ENCODE data around the gene SLCO4A1.

The SLCO4A1 gene

DNA sequence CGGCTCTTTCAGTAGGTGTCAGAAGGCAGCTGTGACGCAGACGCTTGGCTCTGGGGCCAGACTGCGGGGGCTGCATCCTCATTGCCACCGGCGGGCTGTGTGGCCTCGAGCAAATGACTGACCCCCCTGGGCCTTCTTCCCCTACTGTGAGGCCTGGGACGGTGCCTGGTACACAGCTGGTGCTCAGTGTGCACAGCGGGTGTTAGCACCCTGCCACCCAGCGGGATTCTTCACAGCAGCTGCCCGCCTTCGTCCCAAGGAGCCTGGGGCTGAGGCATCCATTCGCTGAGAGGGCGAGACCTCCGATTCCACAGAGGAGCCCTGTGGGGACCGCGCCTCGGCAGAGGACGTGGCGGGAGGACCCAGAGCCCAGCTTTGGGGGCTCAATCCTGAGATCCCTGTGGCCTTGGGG, 10.6 kb downstream of the SLCO4A1 start:
- no peak for DNase-seq

DNA sequence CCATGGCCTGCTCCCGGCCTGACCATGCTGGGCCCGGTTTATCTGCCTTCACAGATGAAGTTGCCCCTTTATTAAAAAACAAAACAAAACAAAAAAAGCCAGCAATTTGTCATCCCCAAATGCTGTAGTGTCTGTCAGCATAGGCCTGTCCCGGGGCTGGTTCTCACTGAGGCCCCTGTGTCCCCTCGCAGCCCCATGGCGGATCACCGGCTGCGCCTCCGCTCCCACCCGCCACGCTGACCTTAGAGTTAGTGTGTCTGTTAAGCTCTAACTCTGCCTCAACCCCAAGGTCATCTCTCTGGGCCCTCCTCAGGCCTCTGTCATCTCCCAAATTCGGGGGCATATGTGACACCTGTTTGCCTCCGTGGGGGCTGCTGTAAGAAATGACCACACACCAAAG, 11.1 kb downstream of the SLCO4A1 start:
- DNase-seq, result no peak

DNA sequence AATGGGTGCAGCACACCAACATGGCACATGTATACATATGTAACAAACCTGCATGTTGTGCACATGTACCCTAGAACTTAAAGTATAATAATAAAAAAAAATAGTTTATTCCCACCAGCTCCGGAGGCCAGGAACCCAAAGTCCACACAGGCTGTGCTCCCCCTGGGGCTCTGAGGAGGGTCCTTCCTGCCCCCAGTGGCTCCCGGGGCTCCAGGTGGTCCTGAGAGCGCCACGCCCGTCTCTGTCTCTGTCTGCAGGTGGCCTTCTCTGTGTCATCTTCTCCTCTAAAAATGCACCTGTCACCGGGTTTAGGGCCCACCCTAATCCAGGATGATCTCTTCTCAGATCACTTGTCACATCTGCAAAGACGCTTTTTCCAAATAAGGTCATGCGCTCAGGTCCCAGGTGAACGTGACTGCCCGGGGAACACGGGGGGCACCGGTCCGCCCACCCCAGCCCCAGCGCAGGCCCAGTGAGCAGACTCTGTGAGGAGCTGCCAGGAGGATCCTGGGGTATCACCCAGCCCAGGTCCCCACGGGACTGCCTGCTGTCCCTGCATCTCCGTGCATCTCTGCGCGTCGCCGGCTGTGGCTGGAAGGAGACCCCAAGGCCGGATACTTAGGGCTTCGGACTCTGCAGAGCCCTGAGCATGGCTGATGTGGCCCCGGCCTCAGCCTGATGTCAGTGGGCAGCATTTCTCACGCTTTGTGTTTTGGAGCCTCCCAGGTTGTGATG, 11.8 kb downstream of the SLCO4A1 start:
- no peak for DNase-seq

DNA sequence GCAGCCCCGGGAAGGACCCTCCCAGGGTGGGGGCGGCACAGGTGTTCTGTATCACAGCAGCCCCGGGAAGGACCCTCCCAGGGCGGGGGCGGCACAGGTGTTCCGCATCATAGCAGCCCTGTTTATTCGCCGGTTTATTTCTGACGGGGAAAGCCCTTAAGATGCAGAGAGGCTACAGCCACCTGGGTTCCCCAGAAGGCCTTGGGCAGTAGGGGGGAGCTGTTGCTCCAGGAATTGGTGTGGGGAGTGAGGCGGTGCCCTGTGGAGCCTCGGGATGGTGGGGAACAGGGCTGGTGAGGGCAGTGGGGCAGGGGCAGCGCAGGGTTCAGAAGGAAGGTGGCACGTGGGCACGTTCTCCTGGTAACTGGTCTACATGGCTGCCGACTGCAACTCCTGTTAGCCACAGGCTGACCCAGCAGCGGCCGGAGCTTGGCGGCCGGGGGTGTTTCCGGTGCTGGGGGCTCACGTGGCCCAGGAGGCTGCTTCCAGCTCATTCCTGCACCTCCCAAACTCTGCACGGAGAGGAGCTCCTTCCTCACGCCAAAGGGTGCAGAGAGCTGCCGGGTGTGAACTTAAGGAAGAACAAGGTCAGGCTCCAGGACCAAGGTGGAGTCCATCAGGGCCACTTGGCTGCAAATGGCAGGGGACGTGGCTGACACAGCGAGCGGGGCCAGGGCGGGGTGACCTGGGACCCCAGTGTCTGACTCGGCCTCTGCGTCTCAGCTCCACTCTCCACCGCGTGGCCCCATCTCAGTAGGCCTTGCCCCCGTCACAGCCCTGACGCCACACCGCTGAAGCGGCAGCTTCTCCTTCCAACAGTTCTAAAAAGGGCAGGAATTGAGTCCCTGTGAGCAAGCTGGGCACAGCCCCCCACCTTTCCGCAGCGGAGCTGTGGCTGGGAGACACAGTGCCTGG, 13.2 kb downstream of the SLCO4A1 start:
- no peak for DNase-seq

DNA sequence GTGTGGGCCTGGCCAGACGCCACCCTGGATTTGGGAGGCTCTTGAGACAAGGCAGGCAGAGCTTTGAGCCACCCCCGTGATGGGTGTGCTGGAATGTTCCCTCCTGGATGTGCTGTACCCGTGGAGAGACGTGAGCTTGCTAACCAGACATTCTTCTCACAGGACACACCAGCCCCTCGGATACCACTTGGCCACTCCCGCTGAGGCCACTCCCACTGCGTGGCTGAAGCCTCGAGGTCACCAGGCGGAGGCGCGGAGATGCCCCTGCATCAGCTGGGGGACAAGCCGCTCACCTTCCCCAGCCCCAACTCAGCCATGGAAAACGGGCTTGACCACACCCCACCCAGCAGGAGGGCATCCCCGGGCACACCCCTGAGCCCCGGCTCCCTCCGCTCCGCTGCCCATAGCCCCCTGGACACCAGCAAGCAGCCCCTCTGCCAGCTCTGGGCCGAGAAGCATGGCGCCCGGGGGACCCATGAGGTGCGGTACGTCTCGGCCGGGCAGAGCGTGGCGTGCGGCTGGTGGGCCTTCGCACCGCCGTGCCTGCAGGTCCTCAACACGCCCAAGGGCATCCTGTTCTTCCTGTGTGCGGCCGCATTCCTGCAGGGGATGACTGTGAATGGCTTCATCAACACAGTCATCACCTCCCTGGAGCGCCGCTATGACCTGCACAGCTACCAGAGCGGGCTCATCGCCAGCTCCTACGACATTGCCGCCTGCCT, 14.1 kb downstream of the SLCO4A1 start:
- DNase-seq, result no peak

DNA sequence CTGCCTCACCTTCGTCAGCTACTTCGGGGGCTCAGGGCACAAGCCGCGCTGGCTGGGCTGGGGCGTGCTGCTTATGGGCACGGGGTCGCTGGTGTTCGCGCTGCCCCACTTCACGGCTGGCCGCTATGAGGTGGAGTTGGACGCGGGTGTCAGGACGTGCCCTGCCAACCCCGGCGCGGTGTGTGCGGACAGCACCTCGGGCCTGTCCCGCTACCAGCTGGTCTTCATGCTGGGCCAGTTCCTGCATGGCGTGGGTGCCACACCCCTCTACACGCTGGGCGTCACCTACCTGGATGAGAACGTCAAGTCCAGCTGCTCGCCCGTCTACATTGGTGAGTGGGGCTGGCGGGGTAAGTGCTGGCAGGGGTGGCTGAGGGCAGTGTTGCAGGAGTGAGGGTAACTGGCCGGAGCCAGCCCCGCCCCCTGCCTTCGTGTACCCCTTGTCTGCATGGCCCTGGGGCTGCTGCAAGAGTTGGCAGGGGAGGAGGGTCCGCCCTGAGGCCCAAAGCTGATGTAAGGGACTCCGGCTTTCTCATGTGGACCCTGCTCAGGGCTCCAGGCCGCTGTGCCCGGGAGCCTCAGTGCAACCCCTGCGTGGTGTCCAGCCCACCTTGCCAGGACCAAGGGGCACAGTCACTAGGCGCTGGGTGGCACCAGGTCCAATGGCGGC, 14.8 kb downstream of the SLCO4A1 start:
- DNase-seq, result no peak

DNA sequence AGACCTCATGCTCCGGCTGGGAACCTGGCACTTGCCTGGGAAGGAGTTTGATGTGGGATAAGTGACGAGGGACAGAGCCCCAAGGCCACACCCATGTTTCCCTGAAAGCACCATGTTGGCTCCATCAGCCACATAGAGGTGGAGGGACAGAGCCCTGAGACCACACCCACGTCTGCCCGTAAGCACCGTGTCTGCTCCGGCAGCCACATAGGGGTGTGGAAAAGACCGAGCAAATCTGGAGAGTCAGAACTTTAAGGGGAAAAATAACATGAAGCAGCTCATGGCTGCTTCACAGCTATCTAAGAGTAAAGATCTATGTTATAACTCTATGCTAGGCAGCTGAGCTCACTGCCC, 15.3 kb downstream of the SLCO4A1 start:
- DNase-seq, result no peak

DNA sequence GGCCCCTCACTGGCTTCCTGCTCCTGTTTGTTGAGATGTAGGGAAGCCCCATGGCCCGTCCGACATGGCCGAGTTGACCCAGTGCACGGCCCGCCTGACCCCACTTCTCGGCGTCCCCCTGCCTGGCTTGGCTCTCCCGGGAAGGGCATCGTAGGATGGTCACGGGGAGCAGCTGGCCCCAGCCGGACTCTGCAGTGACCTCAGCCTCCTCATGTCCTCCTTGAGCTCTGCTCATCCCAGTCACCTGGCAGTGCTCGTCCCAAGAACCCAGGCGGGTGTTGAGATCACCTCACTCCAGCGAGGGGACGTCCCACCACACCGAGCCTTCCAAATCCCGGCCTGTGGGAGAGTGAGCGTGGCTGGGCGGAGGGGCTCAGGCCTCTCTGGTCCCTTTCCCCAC, 15.7 kb downstream of the SLCO4A1 start:
- DNase-seq, result no peak

DNA sequence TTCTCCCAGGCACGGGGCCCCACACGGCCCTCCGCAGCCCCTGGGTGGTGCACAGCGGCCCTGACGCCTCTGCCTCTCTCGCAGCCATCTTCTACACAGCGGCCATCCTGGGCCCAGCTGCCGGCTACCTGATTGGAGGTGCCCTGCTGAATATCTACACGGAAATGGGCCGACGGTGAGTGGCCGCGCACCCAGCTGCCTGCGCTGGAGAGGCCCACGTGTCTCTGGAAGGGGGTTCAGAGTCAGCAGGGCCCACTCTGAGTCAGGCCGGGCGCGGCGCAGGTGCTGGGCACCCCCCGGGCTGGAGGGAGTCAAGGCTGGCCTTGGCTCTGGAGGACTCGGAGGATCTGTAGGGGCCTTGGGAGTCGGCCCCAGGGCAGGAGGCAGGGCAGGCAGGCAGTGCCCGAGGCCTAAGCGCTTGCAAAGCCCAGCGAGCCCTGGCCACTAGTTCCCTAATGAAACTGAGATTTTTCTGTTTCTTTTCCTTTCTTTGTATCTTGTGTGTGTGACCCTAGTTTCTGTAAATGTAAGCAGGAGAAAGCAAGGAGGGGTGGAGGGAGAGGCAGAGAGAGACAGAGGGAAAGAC, 16.4 kb downstream of the SLCO4A1 start:
- DNase-seq, result no peak

DNA sequence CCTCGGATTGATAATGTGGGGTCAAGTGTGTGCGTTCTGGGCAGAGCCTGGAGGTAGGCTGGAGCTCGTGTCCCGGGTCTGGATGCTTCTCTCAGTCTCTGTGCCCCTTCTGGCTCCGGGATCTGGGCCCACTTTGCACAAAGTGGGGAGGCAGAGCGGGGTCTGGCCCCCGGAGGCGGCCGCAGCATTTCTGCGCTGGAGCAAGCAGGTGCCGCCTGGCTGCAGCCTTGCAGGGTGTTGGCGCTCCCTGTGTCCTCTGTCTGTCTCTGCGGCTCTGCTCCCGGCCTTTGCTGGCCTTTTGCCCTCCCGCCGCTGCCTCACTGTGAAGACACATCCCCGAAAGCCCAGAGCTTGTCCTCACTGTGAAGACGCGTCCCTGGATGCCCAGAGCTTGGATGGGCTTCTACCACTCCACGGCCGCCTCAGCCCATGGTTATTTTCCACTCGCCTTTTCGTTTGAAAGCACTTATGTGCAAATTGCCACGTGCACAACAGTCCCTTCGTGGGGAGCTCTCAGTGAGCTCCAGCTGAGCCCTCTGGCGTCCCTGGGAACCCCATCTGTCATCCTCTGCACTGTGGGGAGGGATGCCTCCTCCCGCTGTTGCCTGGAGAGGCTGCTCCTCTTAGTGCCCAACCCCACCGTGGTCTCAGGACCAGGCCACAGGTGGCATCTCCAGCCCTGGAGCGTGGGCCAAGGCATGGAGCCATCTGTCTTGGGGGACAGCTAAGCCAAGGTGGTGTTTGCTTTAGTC, 17.4 kb downstream of the SLCO4A1 start:
- DNase-seq, result no peak

DNA sequence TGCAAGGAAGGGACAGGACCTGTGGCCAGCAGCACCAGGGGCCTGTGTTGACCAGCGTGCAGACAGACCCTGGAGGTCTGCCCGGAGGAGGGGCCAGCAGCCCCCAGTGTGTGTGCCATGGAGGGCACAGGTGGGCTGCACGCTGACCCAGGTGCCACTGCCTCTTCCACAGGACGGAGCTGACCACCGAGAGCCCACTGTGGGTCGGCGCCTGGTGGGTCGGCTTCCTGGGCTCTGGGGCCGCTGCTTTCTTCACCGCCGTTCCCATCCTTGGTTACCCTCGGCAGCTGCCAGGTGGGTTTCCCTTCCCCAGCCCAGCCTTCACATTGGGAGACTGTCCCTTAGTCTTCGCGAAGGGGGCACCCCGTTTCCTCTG, 17.9 kb downstream of the SLCO4A1 start:
- no peak for DNase-seq

DNA sequence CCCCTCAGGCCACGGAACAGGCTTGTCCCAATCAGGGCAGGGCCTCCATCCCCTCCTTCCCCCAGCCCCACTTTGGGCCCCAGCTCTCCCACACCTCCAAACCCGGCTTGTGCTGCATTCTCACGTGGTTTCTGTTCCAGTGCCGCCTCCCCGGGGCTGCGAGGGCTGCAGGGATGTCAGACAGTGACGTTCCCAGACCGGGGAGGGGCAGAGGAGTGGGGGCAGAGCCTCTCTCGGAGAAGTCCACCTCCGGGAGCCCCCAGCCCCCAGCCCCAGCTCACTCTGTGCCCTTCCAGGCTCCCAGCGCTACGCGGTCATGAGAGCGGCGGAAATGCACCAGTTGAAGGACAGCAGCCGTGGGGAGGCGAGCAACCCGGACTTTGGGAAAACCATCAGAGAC, 18.5 kb downstream of the SLCO4A1 start:
- DNase-seq, result no peak

DNA sequence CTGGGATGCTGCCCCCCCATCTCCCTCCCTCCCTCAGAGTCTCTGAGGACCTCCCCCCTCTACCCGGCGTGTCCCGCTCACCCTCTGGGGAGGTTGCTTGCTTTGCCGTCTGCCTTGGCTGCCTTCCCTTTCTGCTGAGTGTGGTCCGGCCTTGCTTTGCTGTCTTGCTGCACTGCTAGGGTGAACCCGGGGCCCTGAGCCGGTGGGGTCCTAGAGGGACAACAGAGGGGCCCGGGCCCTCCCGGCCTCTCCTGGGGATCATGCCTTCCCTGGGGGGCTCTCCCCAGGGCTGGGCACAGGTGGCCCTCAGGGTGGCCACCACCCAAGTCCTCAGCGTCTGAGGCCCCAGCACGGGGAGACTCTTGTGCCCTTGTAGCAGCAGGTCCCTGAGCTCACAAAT, 19.3 kb downstream of the SLCO4A1 start:
- DNase-seq, result no peak

DNA sequence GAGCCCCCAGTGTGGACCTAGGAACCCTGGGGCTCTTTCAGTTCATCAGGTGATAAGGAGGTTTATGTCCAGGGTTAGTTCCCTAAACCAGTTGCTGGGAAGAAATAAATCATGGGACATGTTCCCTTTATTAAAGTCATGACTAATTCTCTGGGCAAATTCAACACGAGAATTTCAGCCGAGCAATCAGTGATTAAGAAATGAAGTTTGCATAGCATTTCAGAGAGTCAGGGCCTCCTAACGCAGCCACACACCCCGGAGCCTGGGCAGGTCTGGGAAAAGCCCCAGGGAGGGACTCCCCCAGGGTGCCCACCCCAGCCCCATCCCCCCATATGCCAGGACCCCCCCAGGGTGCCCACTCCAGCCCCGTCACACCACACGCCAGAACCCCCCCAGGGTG, 20.1 kb downstream of the SLCO4A1 start:
- DNase-seq, result no peak

DNA sequence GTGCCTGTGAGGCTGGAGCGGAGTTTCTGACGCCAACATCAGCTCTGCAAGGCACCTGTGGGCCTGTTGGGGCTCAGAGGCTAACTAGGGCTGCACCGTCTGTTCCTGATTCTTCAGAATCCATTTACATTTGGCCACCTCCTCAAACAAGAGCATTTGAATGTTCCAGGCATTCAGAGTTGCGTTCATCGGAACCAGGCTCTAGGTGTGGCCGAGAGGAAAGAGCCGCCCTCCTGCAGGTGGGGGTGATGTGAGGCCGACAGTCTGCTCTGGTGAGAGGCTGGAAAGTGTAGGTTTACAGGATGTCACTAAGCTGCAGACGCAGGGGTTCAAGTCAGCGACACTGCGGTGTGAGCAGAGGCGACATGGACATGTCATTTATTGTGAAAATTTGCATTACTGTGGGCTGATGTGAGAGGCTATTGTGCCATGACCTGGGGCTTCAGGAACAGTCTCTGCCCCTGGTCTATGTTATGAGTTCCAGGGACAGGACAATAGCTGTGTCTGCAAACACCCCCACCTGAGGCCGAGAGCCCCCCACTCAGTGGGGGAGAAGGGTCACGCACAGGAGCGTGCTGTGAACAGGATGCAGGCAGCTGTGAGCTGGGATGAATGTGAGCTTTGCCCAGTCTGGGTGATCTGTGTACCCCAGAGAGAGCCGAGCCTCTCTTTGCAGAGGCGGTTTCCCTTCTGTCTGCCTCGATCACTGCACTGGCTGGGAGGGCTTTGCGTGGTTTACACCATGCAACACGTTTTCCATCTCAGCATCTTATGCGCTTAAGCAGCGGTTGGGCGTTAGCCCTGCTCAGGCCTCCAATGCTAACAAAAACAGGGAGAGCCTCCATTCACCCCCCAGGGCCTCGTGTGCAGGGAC, 21.1 kb downstream of the SLCO4A1 start:
- no peak for DNase-seq

DNA sequence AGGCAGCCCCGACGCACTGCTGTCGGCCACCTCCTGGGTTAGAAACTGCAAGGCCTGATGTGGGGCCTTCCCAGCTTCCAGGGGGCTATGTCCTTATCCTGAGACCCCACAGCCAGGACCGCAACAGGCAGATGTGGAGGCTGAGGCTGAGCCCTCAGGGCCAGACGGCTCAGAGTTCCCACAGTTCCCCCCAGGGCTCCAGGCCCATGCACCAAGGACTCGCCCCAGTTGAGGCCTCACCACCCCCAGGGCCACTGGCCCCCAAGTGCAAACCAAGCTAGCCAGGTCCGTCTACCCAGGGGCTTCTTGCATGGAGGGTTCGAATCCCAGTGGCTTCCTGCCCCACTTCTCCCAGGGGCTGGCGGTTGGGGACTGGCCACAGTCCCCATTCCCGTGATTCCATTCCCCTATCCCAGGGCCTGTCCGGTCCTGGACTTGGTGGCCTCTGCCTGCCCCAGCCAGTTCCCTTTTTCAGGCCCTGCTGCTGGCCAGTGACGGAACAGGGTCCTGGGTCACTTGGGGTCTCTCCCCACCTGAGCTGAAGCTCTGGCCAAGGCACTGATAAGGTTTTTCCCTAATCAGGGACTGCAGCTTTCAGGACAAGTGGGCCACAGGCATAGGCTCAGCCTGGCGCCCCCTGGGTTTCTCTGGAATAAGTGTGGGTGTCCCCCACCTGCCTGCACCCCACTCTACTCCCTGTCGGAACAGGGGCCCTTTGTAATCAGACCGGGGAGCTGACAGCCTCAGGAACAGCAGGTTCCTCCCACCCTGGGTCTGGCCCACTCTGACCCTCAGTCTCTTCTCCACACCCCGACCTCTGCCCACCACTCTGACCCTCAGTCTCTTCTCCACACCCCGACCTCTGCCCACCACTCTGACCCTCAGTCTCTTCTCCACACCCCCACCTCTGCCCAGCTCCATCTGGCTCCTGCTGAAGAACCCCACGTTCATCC, 22.0 kb downstream of the SLCO4A1 start:
- no peak for DNase-seq

DNA sequence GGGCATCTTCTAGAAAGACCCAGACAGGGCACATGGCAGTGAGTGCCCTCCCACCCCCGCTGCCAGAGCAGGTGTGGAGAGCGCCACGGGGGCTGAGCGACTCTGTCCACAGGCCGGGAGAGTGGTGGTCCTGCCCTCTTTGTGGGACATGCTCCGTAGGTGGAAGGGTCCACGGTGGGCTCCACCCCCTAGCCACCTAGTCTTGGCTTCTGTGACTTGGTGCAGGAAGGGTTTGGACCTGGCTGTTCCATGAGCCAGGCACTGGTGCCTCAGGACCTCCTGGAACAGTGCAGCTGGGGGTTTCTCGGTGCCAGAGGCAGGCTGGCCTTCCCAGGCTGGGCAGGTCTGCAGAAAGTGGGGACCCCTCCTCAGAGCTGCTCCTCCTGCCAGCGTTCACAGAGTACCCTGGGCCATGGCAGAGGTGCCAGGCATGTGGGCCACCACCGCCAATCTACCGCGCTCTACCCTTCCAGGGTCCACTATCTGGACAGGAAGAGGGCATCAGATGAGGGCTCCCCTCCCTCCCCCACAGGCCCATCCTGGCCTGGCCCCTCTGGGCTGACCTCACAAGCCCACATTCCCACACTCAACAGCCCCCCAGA, 23.0 kb downstream of the SLCO4A1 start:
- no peak for DNase-seq

DNA sequence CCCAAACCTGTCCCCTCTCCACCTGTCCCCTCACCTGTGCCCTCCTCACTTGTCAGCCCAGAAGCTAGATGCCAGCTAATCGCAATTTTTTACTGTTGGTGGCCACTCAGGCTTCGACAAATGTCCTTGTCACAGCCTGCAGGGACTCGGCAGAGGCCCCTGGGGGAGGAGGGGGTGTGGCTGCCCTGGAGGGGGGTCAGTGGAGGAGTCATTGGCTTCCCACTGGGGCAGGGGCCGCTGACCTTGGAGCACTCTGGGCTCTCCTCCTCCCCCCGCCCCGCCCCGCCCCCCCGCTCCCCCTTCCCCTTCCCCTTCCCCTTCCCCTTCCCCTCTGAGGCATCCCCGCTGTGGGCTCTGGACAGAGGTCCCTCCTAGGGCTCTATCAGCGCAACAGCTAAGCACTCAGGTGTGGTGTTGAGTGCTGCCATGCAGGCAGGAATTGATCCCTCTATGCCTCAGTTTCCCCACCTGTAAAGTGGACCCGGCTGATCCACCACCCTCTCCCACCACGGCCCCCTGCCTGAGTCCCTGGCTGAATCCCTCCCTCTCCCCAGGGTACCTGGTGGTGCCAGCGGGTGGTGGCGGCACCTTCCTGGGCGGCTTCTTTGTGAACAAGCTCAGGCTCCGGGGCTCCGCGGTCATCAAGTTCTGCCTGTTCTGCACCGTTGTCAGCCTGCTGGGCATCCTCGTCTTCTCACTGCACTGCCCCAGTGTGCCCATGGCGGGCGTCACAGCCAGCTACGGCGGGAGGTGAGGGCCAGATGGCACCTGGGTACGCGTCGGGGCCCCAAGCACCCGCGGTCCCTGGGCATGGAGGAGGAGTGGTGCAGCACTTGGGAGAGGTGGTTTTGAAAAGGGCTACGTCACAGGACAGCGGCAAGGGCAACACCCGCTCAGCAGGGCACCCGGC, 23.8 kb downstream of the SLCO4A1 start:
- DNase-seq, result no peak
